ENCODE measurements around the gene BTBD9. TPM values are rescaled to one million over a fixed set of nuclear protein-coding genes. Genes with fewer than 3 reads are reported as not detected.

The BTBD9 gene
- polyA plus RNA-seq, 2 of the 4 experiments (the other 2 are of a cell fraction), result 2.3 to 4.6 TPM

- DNase-seq (ENCODE audit: low read depth in 1 of 2, low spot score in 1 of 2) (no peak), ATAC-seq (no peak), FAIRE-seq (no peak)
- Histone ChIP-seq H3K4me1 (peaks cover 23% of the 10 kb centered on the region), H3K4me3 (no peak overlapping the region), H3K4me2 (no peak overlapping the region), H3K27ac (no peak overlapping the region), H3K9me3 (no peaks in the 10 kb centered on the region)
- TF ChIP-seq, protein P1, sequence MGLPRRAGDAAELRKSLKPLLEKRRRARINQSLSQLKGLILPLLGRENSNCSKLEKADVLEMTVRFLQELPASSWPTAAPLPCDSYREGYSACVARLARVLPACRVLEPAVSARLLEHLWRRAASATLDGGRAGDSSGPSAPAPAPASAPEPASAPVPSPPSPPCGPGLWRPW (IDR thresholded peaks at IDR 0.05), result no peak
- TF ChIP-seq EP300 (IDR thresholded peaks at IDR 0.05), result no peak
- no peak for TF ChIP-seq ZSCAN20 (CRISPR knock-in tag; IDR thresholded peaks at IDR 0.05)
- no peak for TF ChIP-seq CHD4 (IDR thresholded peaks at IDR 0.05; ENCODE audit: borderline replicate concordance)
- no peak for TF ChIP-seq HOXA7 (CRISPR knock-in tag; IDR thresholded peaks at IDR 0.05)
- TF ChIP-seq RCOR1 (IDR thresholded peaks at IDR 0.05; ENCODE audit: low read depth, low read length), result no peak
- no peak for TF ChIP-seq MAZ (IDR thresholded peaks at IDR 0.05; ENCODE audit: borderline replicate concordance, low read depth, low read length)
- TF ChIP-seq HDAC2 (IDR thresholded peaks at IDR 0.05), result no peak
- no peak for TF ChIP-seq FOSB (CRISPR knock-in tag; IDR thresholded peaks at IDR 0.05)
- no peak for TF ChIP-seq EHF (CRISPR knock-in tag; IDR thresholded peaks at IDR 0.05)
- no peak for TF ChIP-seq JUN (IDR thresholded peaks at IDR 0.05)
- TF ChIP-seq ZFP36 (IDR thresholded peaks at IDR 0.05; ENCODE audit: borderline replicate concordance, partially characterized antibody), result no peak
- CTCF ChIA-PET, result no interaction called here
- POLR2A ChIA-PET, result no interaction called here
Observed at GRCh38 chr6:38387971-38388370, 251.8 kb downstream of the BTBD9 start.

DNA sequence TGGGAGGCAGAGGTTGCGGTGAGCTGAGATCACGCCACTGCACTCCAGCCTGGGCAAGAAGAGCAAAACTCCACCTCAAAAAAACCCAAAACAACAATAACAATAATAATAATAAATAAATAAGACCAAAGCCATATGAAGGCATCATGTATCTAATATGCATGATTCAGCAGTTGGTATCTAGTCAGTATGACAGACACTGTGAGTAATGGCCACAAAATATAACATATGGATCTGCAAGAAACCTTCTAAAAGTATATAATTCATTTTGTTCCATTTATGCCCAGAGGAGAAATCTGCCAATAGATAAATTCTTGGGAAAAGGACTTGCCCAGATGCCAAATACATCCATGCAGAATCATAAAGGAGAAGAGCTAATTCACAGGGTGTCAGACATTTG lies 252.3 kb downstream of the BTBD9 start:
- Histone ChIP-seq H3K4me1 (peaks cover 23% of the 10 kb centered on the region), H3K9me3 (no peaks in the 10 kb centered on the region), H3K27ac (no peak overlapping the region), H3K4me3 (no peak overlapping the region), H3K4me2 (no peak overlapping the region)
- ATAC-seq (no peak), DNase-seq (ENCODE audit: low read depth in 1 of 2, low spot score in 1 of 2) (no peak), FAIRE-seq (no peak)
- no peak for TF ChIP-seq ZC3H11A (IDR thresholded peaks at IDR 0.05)
- TF ChIP-seq SREBF2 (IDR thresholded peaks at IDR 0.05), result no peak
- no peak for TF ChIP-seq FOSB (CRISPR knock-in tag; IDR thresholded peaks at IDR 0.05)
- no peak for TF ChIP-seq CHD4 (IDR thresholded peaks at IDR 0.05; ENCODE audit: borderline replicate concordance)
- no peak for TF ChIP-seq TP53 (CRISPR knock-in tag; IDR thresholded peaks at IDR 0.05)
- TF ChIP-seq MAFK (IDR thresholded peaks at IDR 0.05; ENCODE audit: partially characterized antibody), result no peak
- TF ChIP-seq PHF8 (IDR thresholded peaks at IDR 0.05; ENCODE audit: borderline replicate concordance, low read depth), result no peak
- TF ChIP-seq FOXS1 (CRISPR knock-in tag; IDR thresholded peaks at IDR 0.05), result no peak
- no peak for TF ChIP-seq ZFP36 (IDR thresholded peaks at IDR 0.05; ENCODE audit: borderline replicate concordance, partially characterized antibody)
- no peak for TF ChIP-seq POLR2A (IDR thresholded peaks at IDR 0.05; ENCODE audit: low read length)
- TF ChIP-seq MAZ (IDR thresholded peaks at IDR 0.05; ENCODE audit: borderline replicate concordance, low read depth, low read length), result no peak
- no peak for TF ChIP-seq ZNF302 (CRISPR knock-in tag; IDR thresholded peaks at IDR 0.05)
- TF ChIP-seq RNF2 (IDR thresholded peaks at IDR 0.05; ENCODE audit: borderline replicate concordance, low read depth), result no peak
- no peak for TF ChIP-seq POLR2AphosphoS2 (conservative IDR thresholded peaks at IDR 0.05; ENCODE audit: low read length)
- ChIA-PET CTCF (no interaction called here), POLR2A (no interaction called here)
- WGBS (ENCODE audit: missing lambda C conversion rate), result 93% methylated on average over 2 of the region's 2 CpGs

DNA sequence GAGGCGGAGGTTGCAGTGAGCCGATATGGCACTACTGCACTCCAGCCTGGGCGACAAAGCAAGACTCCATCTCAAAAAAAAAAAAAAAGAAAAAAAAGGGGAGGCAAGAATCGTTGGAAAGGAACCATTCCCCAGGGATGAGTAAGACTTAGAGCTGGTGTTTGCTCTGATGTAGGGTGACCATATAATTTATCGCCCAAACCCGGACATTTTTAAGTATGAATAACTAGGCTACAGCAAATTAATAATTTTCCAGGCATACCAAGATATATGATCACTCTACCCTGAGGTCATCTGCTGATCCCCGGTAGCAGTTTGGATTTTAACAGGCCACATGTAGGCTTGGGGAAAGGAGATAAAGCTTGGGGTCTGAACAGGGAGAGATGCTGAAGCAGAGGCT lies 260.9 kb downstream of the BTBD9 start:
- FAIRE-seq, result no peak

GRCh38 chr6:38375937-38376336 lies 263.8 kb downstream of the BTBD9 start:
- 61% methylated on average over 2 of the region's 2 CpGs for WGBS (ENCODE audit: missing lambda C conversion rate)
- ATAC-seq (no peak), FAIRE-seq (no peak), DNase-seq (ENCODE audit: low read depth in 1 of 2, low spot score in 1 of 2) (no peak)
- CTCF ChIA-PET, result no interaction called here
- peaks cover 10% of the 10 kb centered on the region; the same call in 1 of the 3 replicates for H3K4me1 ChIP-seq
- no peak overlapping the region for H3K27ac ChIP-seq
- POLR2A ChIA-PET, result no interaction called here
- TF ChIP-seq MAFK (IDR thresholded peaks at IDR 0.05; ENCODE audit: partially characterized antibody) (peak; percentile 55), CEBPB (IDR thresholded peaks at IDR 0.05) (no peak)
- no peak overlapping the region for H3K4me3 ChIP-seq
- no peaks in the 10 kb centered on the region for H3K9me3 ChIP-seq
- H3K4me2 ChIP-seq, result no peak overlapping the region

More for the DNA sequence above, 260.9 kb downstream of the BTBD9 start:
- Histone ChIP-seq H3K4me3 (no peak overlapping the region), H3K4me2 (peak overlapping the region; percentile 5; the same call in 1 of the 3 replicates), H3K4me1 (peaks cover 10% of the 10 kb centered on the region; the same call in 1 of the 3 replicates), H3K27ac (0 out of 6 replicates have a peak overlapping the region, but pooled peaks of 1 of the 2 experiments have one; percentile 38), H3K9me3 (no peaks in the 10 kb centered on the region)
- TF ChIP-seq CHD4 (IDR thresholded peaks at IDR 0.05; ENCODE audit: borderline replicate concordance), result no peak
- 45% methylated on average over 7 of the region's 7 CpGs for WGBS (ENCODE audit: missing lambda C conversion rate)
- ATAC-seq (peak; percentile 62 to 72; a peak in 5 of 6 replicates), DNase-seq (ENCODE audit: low read depth in 1 of 2, low spot score in 1 of 2) (peak in 1 of 2 experiments; percentile 12)
- POLR2A ChIA-PET, result interaction anchor here (0.7 kb wide), 1 partner anchor 296 kb away, joined by 4 read pairs; no protein-coding TSS in a partner anchor
- CTCF ChIA-PET, result no interaction called here

All from A549 (cell line).